Natural killer cell treated with Interleukin-12 subunit alpha and Interleukin-12 subunit beta and Interleukin-15 and Interleukin-18, amount 100 ng/mL, for 72 hours (primary cell): Measurements from ENCODE around the gene FPR2. TPM values are rescaled to one million over a fixed set of nuclear protein-coding genes. Genes with fewer than 3 reads are reported as not detected.

Experiments
- ATAC-seq, 2 donors: fragments of 150-1000 bp; cut with Tn5 transposase in 1 of 2; sonication (Bioruptor Pico), chemical (Tn5 transposase) in 1 of 2; 2 replicates each; pipeline ENCODE4 v1.10.0; 2021
- DNase-seq: peaks from one replicate; pipeline ENCODE4 v3.0.0; 2022; ENCODE audit warnings: low spot score
- H3K27ac Mint-ChIP-seq, 2 donors: 1 replicate in 1 of 2; 2 replicates in 1 of 2; pipeline ENCODE4 v1.8.0; 2022; ENCODE audit warnings: mixed read lengths in 2 of 2, mild to moderate bottlenecking in 1 of 2, moderate library complexity in 1 of 2
- H3K27me3 Mint-ChIP-seq, 2 donors: 1 replicate in 1 of 2; 2 replicates in 1 of 2; pipeline ENCODE4 v1.8.0; 2022; ENCODE audit warnings: mixed read lengths in 2 of 2
- H3K36me3 Mint-ChIP-seq: one replicate; pipeline ENCODE4 v1.8.0; 2022; ENCODE audit warnings: mixed read lengths
- H3K4me1 Mint-ChIP-seq, 2 donors: 1 replicate in 1 of 2; 2 replicates in 1 of 2; pipeline ENCODE4 v1.8.0; 2022; ENCODE audit warnings: low read depth in 2 of 2, mixed read lengths in 2 of 2, mild to moderate bottlenecking in 1 of 2
- H3K4me3 Mint-ChIP-seq: one replicate; pipeline ENCODE4 v1.8.0; 2022; ENCODE audit warnings: mixed read lengths
- H3K9me3 Mint-ChIP-seq: 2 replicates; pipeline ENCODE4 v1.8.0; 2022; ENCODE audit warnings: mixed read lengths
- total RNA-seq, 2 donors: library from RNA; stranded (reverse); gene quantifications; one replicate each; pipeline ENCODE4 v1.2.3, GENCODE V29; 2022

Gene FPR2, protein sequence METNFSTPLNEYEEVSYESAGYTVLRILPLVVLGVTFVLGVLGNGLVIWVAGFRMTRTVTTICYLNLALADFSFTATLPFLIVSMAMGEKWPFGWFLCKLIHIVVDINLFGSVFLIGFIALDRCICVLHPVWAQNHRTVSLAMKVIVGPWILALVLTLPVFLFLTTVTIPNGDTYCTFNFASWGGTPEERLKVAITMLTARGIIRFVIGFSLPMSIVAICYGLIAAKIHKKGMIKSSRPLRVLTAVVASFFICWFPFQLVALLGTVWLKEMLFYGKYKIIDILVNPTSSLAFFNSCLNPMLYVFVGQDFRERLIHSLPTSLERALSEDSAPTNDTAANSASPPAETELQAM
- total RNA-seq = under 1 TPM; 0.31 to 0.56 TPM

DNA sequence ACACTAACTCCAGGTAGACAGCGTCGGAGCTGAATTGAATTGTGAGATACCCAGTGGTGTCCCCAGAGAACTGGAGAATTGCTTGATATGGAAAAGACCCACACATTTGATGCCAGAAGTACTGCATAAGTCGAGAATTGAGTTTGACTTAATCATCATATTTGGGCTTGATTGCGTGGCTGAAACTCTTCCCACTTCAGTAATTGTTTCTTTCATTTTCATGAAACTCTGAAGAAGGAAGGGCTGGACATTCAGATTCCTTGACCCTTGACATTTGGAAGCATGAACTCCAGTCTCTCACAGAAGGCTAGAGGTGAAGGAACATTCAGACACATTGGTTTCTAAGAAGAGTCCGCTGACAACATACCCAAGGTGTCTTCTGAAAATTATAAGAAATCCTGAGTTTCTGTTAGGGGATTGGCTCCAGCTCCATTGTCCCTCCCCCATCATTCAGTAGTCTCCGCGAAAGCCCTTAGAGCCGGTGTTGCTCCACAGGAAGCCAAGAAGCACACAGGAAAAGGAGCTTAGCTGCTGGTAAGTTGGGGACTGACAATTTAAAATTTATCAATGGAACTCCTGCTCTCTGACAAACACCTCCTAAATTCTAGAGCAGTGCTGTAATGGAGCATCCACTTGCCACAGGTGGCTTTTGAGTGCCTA, at the start of gene FPR2:
TSS of gene FPR2 (plus strand) at position 484 of the 660 bp plus-strand sequence. CDS start 7,479 bp downstream, outside the sequence.
- Mint-ChIP-seq H3K4me3 (no peak within 1 kb of the TSS), H3K4me1 (peaks cover 0 to 6% of the 10 kb centered on the region in 2 donors), H3K36me3 (peaks cover 17% of the 10 kb centered on the region), H3K27me3 (peaks cover 22 to 28% of the 10 kb centered on the region in 2 donors), H3K9me3 (no peaks in the 10 kb centered on the region), H3K27ac (no peak within 1 kb of the TSS)
- ATAC-seq (no peak), DNase-seq (no peak)

GRCh38 chr19:51711702-51712101, 49.3 kb upstream of the FPR2 start:
- Mint-ChIP-seq H3K4me3 (no peak overlapping the region), H3K27ac (no peak overlapping the region), H3K4me1 (peaks cover 0 to under 1% of the 10 kb centered on the region in 2 donors), H3K36me3 (peaks cover under 1% of the 10 kb centered on the region), H3K27me3 (peaks cover 26 to 36% of the 10 kb centered on the region in 2 donors), H3K9me3 (no peaks in the 10 kb centered on the region)
- DNase-seq = no peak
- ATAC-seq = no peak

DNA sequence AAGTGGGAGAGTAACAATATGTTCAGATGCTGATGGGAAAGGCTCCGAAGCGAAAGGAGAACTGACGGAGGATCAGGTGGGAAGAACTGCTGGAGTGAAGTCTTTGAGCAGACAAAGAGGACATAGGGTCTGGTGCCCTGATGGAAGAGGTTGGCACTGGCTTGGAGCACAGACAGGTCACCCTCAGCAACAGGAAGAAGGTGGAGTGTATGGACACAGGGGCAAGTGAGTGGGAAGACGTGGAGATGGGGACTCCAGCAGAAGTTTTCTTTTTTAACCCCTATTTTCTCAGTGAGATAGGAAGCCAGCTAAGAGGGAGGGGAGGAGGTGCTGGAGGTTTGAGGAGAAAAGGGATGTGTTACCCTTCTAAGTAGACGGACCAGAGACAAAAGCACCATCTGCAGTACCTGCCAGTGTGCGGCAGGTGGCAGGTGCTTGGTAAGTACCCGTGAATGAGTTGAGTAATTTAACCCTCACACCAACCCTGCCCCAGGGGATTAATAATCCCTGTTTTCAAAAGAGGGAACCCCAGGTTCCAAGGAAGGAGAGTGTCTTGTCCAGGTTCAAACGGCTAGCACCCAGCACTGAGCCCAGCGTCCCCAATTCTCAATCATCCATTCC, 48.4 kb upstream of the FPR2 start:
- H3K4me3 Mint-ChIP-seq = no peak overlapping the region
- ATAC-seq (no peak), DNase-seq (no peak)
- no peaks in the 10 kb centered on the region for H3K4me1 Mint-ChIP-seq
- H3K27me3 Mint-ChIP-seq = peaks cover 26 to 39% of the 10 kb centered on the region in 2 donors
- no peak overlapping the region for H3K27ac Mint-ChIP-seq
- H3K9me3 Mint-ChIP-seq = no peaks in the 10 kb centered on the region
- no peaks in the 10 kb centered on the region for H3K36me3 Mint-ChIP-seq

DNA sequence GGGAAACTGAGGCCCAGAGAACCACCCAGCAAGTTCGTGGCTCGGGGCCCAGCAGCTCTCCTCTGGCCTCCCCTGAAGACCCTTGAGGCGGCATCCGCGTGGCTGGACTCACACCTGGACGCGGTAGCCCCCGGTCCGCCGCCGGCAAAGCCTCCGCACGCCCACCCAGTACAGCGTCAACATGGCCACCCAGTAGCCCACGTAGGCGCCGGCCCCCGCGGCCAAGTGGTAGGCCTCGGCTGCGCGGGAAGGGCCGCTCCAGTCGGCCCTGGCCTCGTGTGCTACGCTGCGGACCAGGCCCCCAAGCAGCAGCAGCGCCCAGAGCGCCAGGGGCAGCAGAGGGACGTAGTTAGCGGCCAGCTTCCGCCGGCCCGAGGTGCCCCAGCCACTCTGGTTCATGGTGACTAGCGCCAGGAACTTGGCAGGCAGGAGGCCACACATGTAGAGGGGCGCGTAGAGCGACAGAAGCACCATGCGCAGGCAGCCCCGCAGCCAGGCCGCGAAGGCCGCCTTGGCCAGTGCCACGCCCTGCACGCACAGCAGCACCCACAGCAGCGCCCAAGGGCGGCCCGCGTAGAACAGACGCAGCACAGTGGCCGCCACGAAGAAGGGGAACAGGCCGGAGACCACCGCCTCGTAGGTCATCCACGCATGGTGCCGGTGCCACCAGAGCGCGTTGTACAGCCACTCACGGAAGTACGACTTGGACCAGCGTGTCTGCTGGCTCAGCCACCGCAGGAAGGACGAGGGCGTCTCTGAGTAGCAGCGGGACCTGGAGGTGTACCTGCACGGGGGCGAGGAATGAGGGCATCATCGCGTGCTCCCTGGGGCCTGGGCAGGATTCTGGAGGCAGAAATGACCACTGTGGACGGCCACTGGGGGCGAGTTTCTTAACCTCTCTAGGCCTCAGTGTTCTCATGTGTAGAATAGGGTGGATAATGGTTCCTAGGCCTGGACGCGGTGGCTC, 47.4 kb upstream of the FPR2 start:
- peaks cover 0 to under 1% of the 10 kb centered on the region in 2 donors for H3K4me1 Mint-ChIP-seq
- no peak for ATAC-seq
- no peak overlapping the region for H3K4me3 Mint-ChIP-seq
- peaks cover 30 to 42% of the 10 kb centered on the region in 2 donors for H3K27me3 Mint-ChIP-seq
- H3K9me3 Mint-ChIP-seq = no peaks in the 10 kb centered on the region
- no peaks in the 10 kb centered on the region for H3K36me3 Mint-ChIP-seq
- no peak for DNase-seq
- H3K27ac Mint-ChIP-seq = no peak overlapping the region

- no peak for ATAC-seq
- Mint-ChIP-seq H3K27ac (no peak overlapping the region), H3K27me3 (peaks cover 35 to 47% of the 10 kb centered on the region in 2 donors), H3K9me3 (no peaks in the 10 kb centered on the region), H3K4me3 (no peak overlapping the region), H3K36me3 (no peaks in the 10 kb centered on the region), H3K4me1 (peaks cover 0 to 3% of the 10 kb centered on the region in 2 donors)
- DNase-seq = no peak
Measured at GRCh38 chr19:51714848-51715247, 46.1 kb upstream of the FPR2 start.

- Mint-ChIP-seq H3K27ac (no peak overlapping the region), H3K9me3 (no peaks in the 10 kb centered on the region), H3K36me3 (no peaks in the 10 kb centered on the region), H3K4me1 (peaks cover 0 to 3% of the 10 kb centered on the region in 2 donors), H3K27me3 (peaks cover 35 to 47% of the 10 kb centered on the region in 2 donors), H3K4me3 (no peak overlapping the region)
- no peak for DNase-seq
- ATAC-seq = no peak
Measured at GRCh38 chr19:51715850-51716249, 45.1 kb upstream of the FPR2 start.

DNA sequence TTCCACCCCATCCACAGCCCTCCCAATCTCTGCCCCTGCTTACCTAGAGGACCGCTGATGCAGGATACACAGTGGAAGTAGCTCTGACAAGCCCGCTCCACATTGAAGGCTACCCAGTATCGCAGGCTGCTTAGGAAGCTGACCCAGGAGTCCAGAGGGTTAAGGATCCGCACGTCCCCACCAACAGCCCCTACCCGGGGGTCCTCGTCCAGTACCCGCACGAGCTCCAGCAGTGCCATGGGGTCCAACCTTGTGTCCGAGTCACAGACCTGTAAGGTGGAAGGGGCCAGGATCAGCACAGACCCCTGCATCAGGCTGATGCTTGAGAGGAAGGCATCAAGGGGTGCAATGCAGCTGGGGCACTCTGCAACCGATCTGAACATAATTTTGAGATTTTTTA, 44.1 kb upstream of the FPR2 start:
- no peak overlapping the region for H3K27ac Mint-ChIP-seq
- peaks cover 0 to 3% of the 10 kb centered on the region in 2 donors for H3K4me1 Mint-ChIP-seq
- no peaks in the 10 kb centered on the region for H3K9me3 Mint-ChIP-seq
- DNase-seq = no peak
- H3K27me3 Mint-ChIP-seq = peaks cover 32 to 45% of the 10 kb centered on the region in 2 donors
- H3K36me3 Mint-ChIP-seq = no peaks in the 10 kb centered on the region
- H3K4me3 Mint-ChIP-seq = no peak overlapping the region
- no peak for ATAC-seq

GRCh38 chr19:51719251-51719988, 41.6 kb upstream of the FPR2 start:
- peaks cover 0 to 6% of the 10 kb centered on the region in 2 donors for H3K4me1 Mint-ChIP-seq

DNA sequence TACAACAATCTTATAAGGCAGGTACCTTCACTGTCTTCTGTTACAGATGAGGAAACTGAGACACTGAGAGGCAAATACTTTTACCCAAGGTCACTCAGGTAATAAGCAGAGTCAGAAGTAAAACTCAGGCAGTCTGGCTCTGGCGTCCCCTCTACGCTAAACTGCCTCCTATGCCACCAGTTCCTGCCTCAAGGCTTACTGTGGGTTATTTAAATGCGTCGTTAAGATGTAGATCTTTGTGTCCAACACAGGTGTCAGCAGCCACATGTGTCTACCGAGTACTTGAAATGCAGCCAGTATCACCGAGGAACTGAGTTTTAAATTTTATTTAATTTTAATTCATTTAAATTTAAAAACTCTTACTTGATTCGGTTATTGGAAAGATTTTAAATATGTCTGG, 39.1 kb upstream of the FPR2 start:
- no peak overlapping the region for H3K27ac Mint-ChIP-seq
- no peaks in the 10 kb centered on the region for H3K9me3 Mint-ChIP-seq
- H3K4me3 Mint-ChIP-seq = no peak overlapping the region
- ATAC-seq (no peak), DNase-seq (no peak)
- H3K27me3 Mint-ChIP-seq = peaks cover 35 to 58% of the 10 kb centered on the region in 2 donors
- peaks cover 0 to 8% of the 10 kb centered on the region in 2 donors for H3K4me1 Mint-ChIP-seq
- no peaks in the 10 kb centered on the region for H3K36me3 Mint-ChIP-seq

More at GRCh38 chr19:51719251-51719988, 41.6 kb upstream of the FPR2 start:
- H3K9me3 Mint-ChIP-seq = no peaks in the 10 kb centered on the region
- H3K27ac Mint-ChIP-seq = no peak overlapping the region
- no peak overlapping the region for H3K4me3 Mint-ChIP-seq
- ATAC-seq = peak in 1 of 2 donors; percentile 36
- no peaks in the 10 kb centered on the region for H3K36me3 Mint-ChIP-seq
- DNase-seq = no peak
- H3K27me3 Mint-ChIP-seq = peaks cover 41 to 60% of the 10 kb centered on the region in 2 donors

GRCh38 chr19:51722492-51722891, 38.5 kb upstream of the FPR2 start:
- Mint-ChIP-seq H3K4me1 (peaks cover 0 to 8% of the 10 kb centered on the region in 2 donors), H3K27me3 (peaks cover 39 to 57% of the 10 kb centered on the region in 2 donors), H3K4me3 (no peak overlapping the region), H3K27ac (no peak overlapping the region), H3K9me3 (no peaks in the 10 kb centered on the region), H3K36me3 (no peaks in the 10 kb centered on the region)
- ATAC-seq (no peak), DNase-seq (no peak)

DNA sequence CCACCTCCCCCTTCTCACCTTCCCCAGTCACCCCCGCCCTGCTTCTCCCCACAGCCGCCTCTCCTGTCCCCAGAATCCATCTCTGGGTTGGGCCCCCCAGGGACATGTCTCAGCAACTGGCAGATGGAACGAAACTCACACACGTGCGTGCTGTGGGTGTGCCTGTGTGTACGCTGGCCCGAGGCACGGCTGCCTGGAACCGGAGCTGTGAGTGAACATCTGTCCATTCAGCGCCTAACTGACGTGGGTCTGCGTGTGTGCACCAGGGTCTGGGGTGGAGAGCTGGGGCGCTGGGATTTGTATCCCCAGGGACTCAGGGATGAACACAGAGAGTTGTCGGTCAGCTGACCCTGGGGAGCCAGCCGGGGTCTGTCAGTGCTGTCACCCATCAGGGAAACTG, 36.4 kb upstream of the FPR2 start:
- H3K4me1 Mint-ChIP-seq = peaks cover 0 to 5% of the 10 kb centered on the region in 2 donors
- ATAC-seq (no peak), DNase-seq (no peak)
- peaks cover 37 to 55% of the 10 kb centered on the region in 2 donors for H3K27me3 Mint-ChIP-seq
- peaks cover 5% of the 10 kb centered on the region for H3K36me3 Mint-ChIP-seq
- H3K9me3 Mint-ChIP-seq = no peaks in the 10 kb centered on the region
- no peak overlapping the region for H3K4me3 Mint-ChIP-seq
- no peak overlapping the region for H3K27ac Mint-ChIP-seq

- Mint-ChIP-seq H3K27ac (no peak overlapping the region), H3K36me3 (peaks cover 5% of the 10 kb centered on the region), H3K9me3 (peaks cover 4% of the 10 kb centered on the region), H3K4me1 (peaks cover 0 to 5% of the 10 kb centered on the region in 2 donors), H3K4me3 (no peak overlapping the region), H3K27me3 (peaks cover 31 to 41% of the 10 kb centered on the region in 2 donors)
- DNase-seq (no peak), ATAC-seq (peak in 1 of 2 donors; percentile 27)
Measured at GRCh38 chr19:51726049-51726448, 34.9 kb upstream of the FPR2 start.
